MG63 (cell line): ENCODE measurements around the gene ABCC9. TPM values are rescaled to one million over a fixed set of nuclear protein-coding genes. Genes with fewer than 3 reads are reported as not detected.
"Not testable (repeated sequence)": the region's sequence is repeated elsewhere in the genome, so short reads cannot be mapped to it uniquely, and the experiment has no call there.

ENCODE experiments used
- DNase-seq: peaks from one replicate; pipeline ENCODE4 v3.0.0-alpha.2; 2020
- H3K27me3 ChIP-seq: fragments of 250-450 bp; sonication (Bioruptor Pico); 2 replicates; pipeline ENCODE4 v1.5.1; 2020; ENCODE audit warnings: mild to moderate bottlenecking, moderate library complexity
- H3K36me3 ChIP-seq: fragments of 250-450 bp; sonication (Bioruptor Pico); 2 replicates; pipeline ENCODE4 v1.5.1; 2020; ENCODE audit warnings: mild to moderate bottlenecking, moderate library complexity
- H3K4me3 ChIP-seq: fragments of 250-450 bp; sonication (Bioruptor Pico); 2 replicates; pipeline ENCODE4 v1.5.1; 2020; ENCODE audit warnings: mild to moderate bottlenecking, moderate library complexity
- H3K9me3 ChIP-seq: fragments of 250-450 bp; sonication (Bioruptor Pico); 2 replicates; pipeline ENCODE4 v1.5.1; 2020; ENCODE audit warnings: mild to moderate bottlenecking, moderate library complexity
- total RNA-seq: library from RNA; depleted of rRNA; stranded (reverse); fragments of >200 nt; shearing (Covaris generic); gene quantifications from 2 replicates; pipeline ENCODE4 v1.2.3, GENCODE V29; 2014; ENCODE audit warnings: low replicate concordance

The ABCC9 gene
- total RNA-seq, 1 experiment from 2014 or later, result not detected

DNA sequence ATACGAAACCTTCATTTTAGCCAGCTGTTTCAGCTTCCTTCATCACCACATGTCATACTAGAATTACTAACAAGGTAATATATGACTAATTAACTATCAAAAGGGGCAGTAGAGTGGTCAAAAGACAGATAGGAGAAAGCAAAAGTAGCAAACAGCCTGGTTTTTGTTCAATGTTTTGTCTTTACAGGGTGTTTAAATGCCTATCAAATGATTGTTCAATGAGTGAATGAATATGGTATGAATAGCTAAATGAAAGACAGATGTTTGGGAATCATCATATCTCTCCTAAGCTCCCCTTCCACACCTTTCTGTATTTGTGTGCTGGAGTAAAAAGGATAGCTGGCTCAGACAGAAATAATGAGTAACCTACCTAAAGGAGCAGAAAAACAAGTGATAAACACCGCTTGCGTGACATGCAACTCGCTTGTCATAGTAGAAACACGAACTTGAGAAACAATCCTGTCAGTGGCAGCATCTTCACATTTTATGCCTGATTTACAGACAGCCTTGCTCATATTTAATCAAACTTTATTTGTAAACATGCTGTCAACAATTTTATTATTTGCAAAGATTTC is 34.2 kb downstream of the ABCC9 start:
- H3K9me3 ChIP-seq, result no peaks in the 10 kb centered on the region
- H3K4me3 ChIP-seq, result no peak overlapping the region
- no peaks in the 10 kb centered on the region for H3K27me3 ChIP-seq
- H3K36me3 ChIP-seq, result no peaks in the 10 kb centered on the region
- DNase-seq, result no peak

- H3K36me3 ChIP-seq, DNase-seq, H3K9me3 ChIP-seq, H3K27me3 ChIP-seq, H3K4me3 ChIP-seq: not testable (repeated sequence)
These were observed 41.7 kb downstream of the ABCC9 start for GRCh38 chr12:21899532-21899931.

- H3K9me3 ChIP-seq, result no peaks in the 10 kb centered on the region
- no peaks in the 10 kb centered on the region for H3K36me3 ChIP-seq
- H3K4me3 ChIP-seq, result no peak overlapping the region
- no peak for DNase-seq
- no peaks in the 10 kb centered on the region for H3K27me3 ChIP-seq
These were observed 45.6 kb downstream of the ABCC9 start for GRCh38 chr12:21895651-21896050.

DNA sequence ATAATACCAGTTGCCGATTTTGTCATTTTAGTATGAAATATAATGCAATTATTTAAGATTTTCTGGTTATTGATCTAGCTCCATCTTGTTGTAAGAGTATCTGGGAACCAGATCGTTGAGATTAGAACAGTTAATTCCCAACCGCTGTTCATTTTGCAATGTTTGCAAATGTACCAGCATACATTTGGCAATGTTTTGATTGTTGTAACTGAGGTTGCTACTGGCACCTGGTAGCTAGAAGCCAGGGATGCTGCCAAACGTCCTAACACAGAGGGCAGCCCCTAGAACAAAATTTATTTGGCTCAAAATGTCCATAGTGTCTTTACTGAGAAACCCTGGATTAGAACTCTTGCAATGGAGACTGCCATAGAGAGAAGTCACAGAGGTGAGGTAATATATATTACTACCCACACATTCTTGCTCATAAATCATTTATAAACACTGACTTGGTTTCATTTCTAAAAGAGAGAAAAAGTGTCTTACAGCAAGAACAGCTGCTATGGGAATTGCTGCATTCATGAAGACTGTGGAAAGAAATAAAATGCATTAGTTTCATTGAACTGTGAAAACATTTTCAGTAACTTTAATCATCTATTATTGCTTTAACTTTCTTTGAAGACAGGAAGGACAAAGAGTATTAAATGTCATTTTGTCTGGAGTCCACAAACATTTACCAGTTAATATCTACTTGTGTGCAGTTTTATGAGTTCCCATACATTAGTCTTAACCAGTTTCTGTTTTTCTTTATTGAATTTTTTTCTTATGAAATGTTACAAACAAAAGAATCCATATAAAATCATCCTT is 46.2 kb downstream of the ABCC9 start:
- no peak overlapping the region for H3K4me3 ChIP-seq
- H3K36me3 ChIP-seq, result no peaks in the 10 kb centered on the region
- no peaks in the 10 kb centered on the region for H3K27me3 ChIP-seq
- no peak for DNase-seq
- no peaks in the 10 kb centered on the region for H3K9me3 ChIP-seq

GRCh38 chr12:21893924-21894323 is 47.3 kb downstream of the ABCC9 start:
- Histone ChIP-seq H3K36me3 (no peaks in the 10 kb centered on the region), H3K4me3 (no peak overlapping the region), H3K9me3 (no peaks in the 10 kb centered on the region), H3K27me3 (no peaks in the 10 kb centered on the region)
- DNase-seq, result no peak

DNA sequence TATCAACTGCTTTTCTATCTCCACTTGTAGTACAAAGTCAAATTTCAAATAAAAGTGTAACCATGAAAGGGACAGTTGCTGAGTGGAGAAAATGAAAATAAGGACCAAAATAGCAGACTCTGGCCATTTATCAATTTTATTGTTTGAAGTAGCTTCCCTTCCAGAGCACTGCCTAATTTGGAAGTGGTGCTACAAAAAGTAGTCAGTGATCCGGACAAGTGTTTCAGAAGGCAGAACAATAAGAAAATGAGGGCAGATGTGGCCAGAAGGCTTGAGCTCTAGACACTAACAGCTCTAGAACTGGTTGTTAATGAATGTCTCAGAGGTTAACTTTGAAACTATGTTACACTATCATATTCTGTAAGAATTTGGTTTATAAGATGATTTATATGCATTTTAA is 48.9 kb downstream of the ABCC9 start:
- DNase-seq, result no peak
- no peak overlapping the region for H3K4me3 ChIP-seq
- H3K27me3 ChIP-seq, result no peaks in the 10 kb centered on the region
- H3K9me3 ChIP-seq, result no peaks in the 10 kb centered on the region
- no peaks in the 10 kb centered on the region for H3K36me3 ChIP-seq

DNA sequence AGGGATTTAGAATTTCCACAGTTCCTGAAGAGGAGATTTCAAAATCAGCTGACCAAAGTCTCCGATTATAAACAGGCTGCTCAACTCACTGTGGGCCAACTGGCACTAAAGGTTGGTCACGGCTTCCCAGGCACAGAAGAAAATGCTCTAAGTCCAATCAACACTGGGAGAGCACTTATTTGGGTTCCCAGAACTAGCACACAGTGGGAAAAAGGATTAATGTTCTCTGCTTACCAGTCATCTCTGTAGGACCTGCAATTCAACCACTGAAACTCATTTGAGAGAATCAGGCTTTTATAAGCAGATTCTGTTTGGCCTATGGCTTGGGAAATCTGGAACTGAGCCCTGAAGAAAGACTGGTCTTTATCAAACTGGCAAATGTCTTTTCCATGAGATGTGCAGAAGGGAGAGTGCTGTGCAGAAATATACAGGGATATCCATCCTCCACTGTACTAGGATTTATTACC is 49.4 kb downstream of the ABCC9 start:
- Histone ChIP-seq H3K9me3 (no peaks in the 10 kb centered on the region), H3K36me3 (no peaks in the 10 kb centered on the region), H3K27me3 (no peaks in the 10 kb centered on the region), H3K4me3 (no peak overlapping the region)
- no peak for DNase-seq

DNA sequence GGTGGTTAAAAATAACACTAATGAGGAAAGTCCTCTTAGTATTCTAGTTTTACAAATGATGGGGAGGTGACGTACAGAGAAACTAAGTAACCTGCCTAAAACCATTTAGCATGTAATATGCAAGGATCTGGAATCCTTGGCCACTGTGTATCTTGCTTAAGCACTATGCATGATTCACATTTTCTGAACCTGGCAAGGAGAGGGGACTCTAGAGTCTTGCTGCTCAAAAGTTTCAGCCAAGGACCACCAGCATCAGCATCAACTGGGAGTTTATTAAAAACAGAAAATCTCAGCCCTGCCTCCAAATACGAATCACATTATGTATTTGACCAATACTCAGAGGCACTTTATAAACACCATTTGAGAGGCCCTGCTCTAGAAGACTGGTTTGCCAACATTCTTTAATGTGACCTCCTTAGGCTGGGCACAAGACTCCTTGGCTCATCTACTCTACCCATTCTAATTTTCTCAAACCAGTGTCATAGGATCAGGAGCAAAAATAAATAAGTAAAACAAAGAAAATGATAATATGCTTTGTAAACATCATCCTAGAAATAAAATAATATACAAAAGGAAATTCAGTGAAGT is 52.9 kb downstream of the ABCC9 start:
- no peaks in the 10 kb centered on the region for H3K27me3 ChIP-seq
- H3K9me3 ChIP-seq, result no peaks in the 10 kb centered on the region
- H3K4me3 ChIP-seq, result no peak overlapping the region
- no peak for DNase-seq
- H3K36me3 ChIP-seq, result no peaks in the 10 kb centered on the region

GRCh38 chr12:21884936-21885335 is 56.3 kb downstream of the ABCC9 start:
- no peak for DNase-seq
- Histone ChIP-seq H3K36me3 (no peaks in the 10 kb centered on the region), H3K4me3 (no peak overlapping the region), H3K27me3 (no peaks in the 10 kb centered on the region), H3K9me3 (no peaks in the 10 kb centered on the region)

GRCh38 chr12:21882635-21883034 is 58.6 kb downstream of the ABCC9 start:
- Histone ChIP-seq H3K4me3 (no peak overlapping the region), H3K9me3 (no peaks in the 10 kb centered on the region), H3K27me3 (no peaks in the 10 kb centered on the region), H3K36me3 (no peaks in the 10 kb centered on the region)
- DNase-seq, result no peak

- Histone ChIP-seq H3K9me3 (no peaks in the 10 kb centered on the region), H3K4me3 (no peak overlapping the region), H3K27me3 (no peaks in the 10 kb centered on the region), H3K36me3 (no peaks in the 10 kb centered on the region)
- DNase-seq, result no peak
These were observed 59.3 kb downstream of the ABCC9 start for GRCh38 chr12:21881965-21882364.

DNA sequence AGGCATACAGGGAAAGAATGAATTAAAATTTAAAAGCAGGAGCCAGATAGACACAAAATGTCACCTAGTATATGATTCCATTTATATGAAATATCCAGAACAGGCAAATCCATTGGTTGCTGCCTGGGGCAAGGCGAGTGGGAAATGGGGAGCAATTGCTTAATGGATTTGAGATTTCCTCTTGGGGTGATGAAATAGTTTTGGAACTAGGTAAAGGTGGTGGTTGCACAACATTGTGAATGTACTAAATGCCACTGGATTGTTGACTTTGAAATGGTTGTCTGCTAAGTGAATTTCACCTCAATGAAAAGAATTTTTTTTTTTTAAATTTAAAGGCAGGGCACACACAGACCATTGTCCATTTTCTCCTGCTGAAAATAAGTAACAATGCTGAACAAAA is 61.9 kb downstream of the ABCC9 start:
- no peak for DNase-seq
- Histone ChIP-seq H3K9me3 (no peaks in the 10 kb centered on the region), H3K27me3 (no peaks in the 10 kb centered on the region), H3K4me3 (no peak overlapping the region), H3K36me3 (no peaks in the 10 kb centered on the region)

DNA sequence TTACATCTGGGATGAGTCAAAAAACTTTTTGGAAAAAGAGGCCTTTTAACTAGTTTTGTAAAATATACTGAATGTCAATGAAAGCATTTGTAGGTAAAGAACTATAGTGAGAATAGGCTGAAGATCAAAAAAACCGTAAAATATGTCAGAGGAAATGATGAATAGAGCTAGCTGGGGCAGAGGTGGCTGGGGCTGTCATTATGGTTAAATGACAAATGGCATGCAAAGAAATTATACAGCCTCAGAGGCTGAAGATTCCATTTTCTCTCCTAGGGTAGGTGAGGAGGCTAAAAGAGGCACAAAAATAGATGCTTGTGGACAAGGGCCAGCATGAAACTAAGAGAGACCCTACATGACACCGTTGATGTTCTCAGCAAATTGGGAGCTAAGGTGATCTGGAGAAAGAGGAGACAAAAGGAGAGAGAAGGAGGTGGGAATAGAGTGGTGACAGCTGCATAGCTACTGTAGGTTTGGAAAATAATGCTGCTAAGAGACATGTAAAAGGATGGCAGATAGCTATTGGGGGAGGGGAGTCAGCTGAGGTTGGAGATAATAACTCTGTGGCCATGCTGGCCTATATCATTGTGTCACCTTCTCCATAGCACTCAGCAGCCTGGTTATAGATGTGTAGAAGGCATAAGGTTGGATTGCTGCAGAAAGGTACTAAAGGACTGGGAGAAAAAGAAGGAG is 63.8 kb downstream of the ABCC9 start:
- no peaks in the 10 kb centered on the region for H3K27me3 ChIP-seq
- no peak for DNase-seq
- no peak overlapping the region for H3K4me3 ChIP-seq
- no peaks in the 10 kb centered on the region for H3K36me3 ChIP-seq
- H3K9me3 ChIP-seq, result no peaks in the 10 kb centered on the region

GRCh38 chr12:21865846-21866245 is 75.4 kb downstream of the ABCC9 start:
- Histone ChIP-seq H3K27me3 (no peaks in the 10 kb centered on the region), H3K9me3 (no peaks in the 10 kb centered on the region), H3K36me3 (no peaks in the 10 kb centered on the region), H3K4me3 (no peak overlapping the region)
- DNase-seq, result no peak

GRCh38 chr12:21860534-21860933 is 80.7 kb downstream of the ABCC9 start:
- no peak overlapping the region for H3K4me3 ChIP-seq

DNA sequence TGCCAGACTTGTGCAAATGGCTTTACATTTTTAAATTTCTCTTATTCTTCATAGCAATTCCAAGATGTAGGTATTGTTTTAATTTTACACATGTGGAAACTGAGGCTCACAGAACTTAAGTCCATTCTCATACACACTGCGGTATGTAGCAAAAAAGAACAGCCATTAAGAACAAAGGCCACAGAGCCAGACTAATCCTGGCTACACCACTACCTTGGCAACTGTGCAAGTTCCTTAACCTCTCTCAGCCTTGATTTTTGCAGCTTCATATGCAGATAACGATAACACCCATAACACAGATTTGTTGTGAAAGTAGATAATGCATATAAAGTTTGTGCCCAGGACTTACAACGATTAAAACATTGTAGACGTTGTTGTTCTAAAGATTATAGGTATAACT is 81.1 kb downstream of the ABCC9 start:
- H3K27me3 ChIP-seq, result no peaks in the 10 kb centered on the region
- no peaks in the 10 kb centered on the region for H3K9me3 ChIP-seq
- DNase-seq, result no peak
- H3K36me3 ChIP-seq, result no peaks in the 10 kb centered on the region
- no peak overlapping the region for H3K4me3 ChIP-seq

More at GRCh38 chr12:21860534-21860933, 80.7 kb downstream of the ABCC9 start:
- DNase-seq, result no peak
- Histone ChIP-seq H3K27me3 (no peaks in the 10 kb centered on the region), H3K36me3 (no peaks in the 10 kb centered on the region), H3K9me3 (no peaks in the 10 kb centered on the region)

DNA sequence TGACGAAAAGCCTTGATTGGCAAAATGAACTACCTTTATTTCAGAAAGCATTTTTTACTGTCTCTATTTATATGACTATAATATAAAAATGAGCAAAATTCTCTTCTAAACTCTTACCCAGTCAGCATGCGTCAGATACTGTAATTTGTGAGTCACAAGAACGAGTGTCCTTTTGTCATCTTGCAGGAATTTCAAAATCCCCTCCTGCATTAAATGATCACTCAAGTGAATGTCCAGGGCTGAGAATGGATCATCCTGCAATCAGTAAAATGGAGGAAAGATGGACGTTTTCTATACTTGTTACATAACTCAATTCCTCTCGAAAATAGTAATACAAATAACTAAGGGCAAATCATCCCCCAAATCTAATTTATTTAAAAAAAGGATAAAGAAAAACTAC is 89.0 kb downstream of the ABCC9 start:
- no peak for DNase-seq
- no peak overlapping the region for H3K4me3 ChIP-seq
- H3K36me3 ChIP-seq, result no peaks in the 10 kb centered on the region
- no peaks in the 10 kb centered on the region; the same call in 1 of the 2 replicates for H3K9me3 ChIP-seq
- no peaks in the 10 kb centered on the region for H3K27me3 ChIP-seq
